Endothelial cell of umbilical vein (primary cell): ENCODE results near the gene SSC5D. TPM values are rescaled to one million over a fixed set of nuclear protein-coding genes. Genes with fewer than 3 reads are reported as not detected.

ENCODE experiments used
- BruUV-seq: library from RNA; stranded (reverse); fragments of 400-500 nt; replicated peaks from 2 replicates; lab custom pipeline; 2021; lab: Mats Ljungman, UMichigan
- CTCF ChIA-PET: fragments of 300-600, 350-600 bp; sonication (Branson Sonifier 250); formaldehyde crosslinking; loops from one replicate; lab custom pipeline; 2021; ENCODE audit warnings: antibody characterized with exemption, inconsistent platforms; lab: Charles Lee
- POLR2A ChIA-PET: fragments of 300-600, 350-600 bp; sonication (Branson Sonifier 250); formaldehyde crosslinking; loops from one replicate; lab custom pipeline; 2021; ENCODE audit warnings: antibody characterized with exemption, inconsistent platforms; lab: Charles Lee
- DNase-seq: peaks from one replicate; pipeline ENCODE4 v3.0.0-alpha.2; 2011; ENCODE audit warnings: low read depth, low spot score
- FAIRE-seq: peaks from 2 replicates; lab custom pipeline; 2011; peaks lifted over from hg19 to GRCh38; lab: Jason Lieb, UNC
- H2AFZ ChIP-seq: 2 replicates; pipeline ENCODE4 v1.6.0; 2012; ENCODE audit warnings: low read depth, low read length, control low read depth, inconsistent platforms
- H3K27ac ChIP-seq: 2 replicates; pipeline ENCODE4 v1.5.1; 2011; ENCODE audit warnings: low read depth, mild to moderate bottlenecking, control low read depth, low read length, moderate library complexity; ENCODE audit not compliant: insufficient read depth
- H3K27me3 ChIP-seq, 2 experiments: 2 replicates each; pipeline versions ENCODE4 v1.6.0 to v1.6.1; 2011; ENCODE audit warnings: low read length in 2 of 2, mixed read lengths in 1 of 2; ENCODE audit not compliant: control insufficient read depth in 2 of 2, insufficient read depth in 2 of 2
- H3K36me3 ChIP-seq, 2 experiments: 2 replicates in 1 of 2; 3 replicates in 1 of 2; pipeline ENCODE4 v1.5.1; 2011; ENCODE audit warnings: low read length in 2 of 2, mild to moderate bottlenecking in 1 of 2, moderate library complexity in 1 of 2; ENCODE audit not compliant: control insufficient read depth in 2 of 2, insufficient read depth in 2 of 2; ENCODE audit errors: extremely low read depth in 1 of 2
- H3K4me1 ChIP-seq: 3 replicates; pipeline ENCODE4 v1.5.1; 2011; ENCODE audit warnings: mild to moderate bottlenecking, low read length; ENCODE audit not compliant: control insufficient read depth, insufficient read depth; ENCODE audit errors: extremely low read depth
- H3K4me2 ChIP-seq: 2 replicates; pipeline ENCODE4 v1.6.1; 2011; ENCODE audit warnings: low read length, control low read depth, mixed read lengths; ENCODE audit not compliant: insufficient read depth
- H3K4me3 ChIP-seq, 3 experiments: fragments of 200-600 bp in 1 of 3; sonication (generic), shearing (Covaris generic) in 1 of 3; replicated peaks in 1 of 3; 2 replicates each; pipeline ENCODE4 v1.5.1; 2011 to 2016; ENCODE audit warnings: control low read depth in 3 of 3, low read length in 3 of 3, mild to moderate bottlenecking in 2 of 3, inconsistent platforms in 1 of 3, low read depth in 1 of 3, moderate library complexity in 1 of 3; ENCODE audit not compliant: insufficient read depth in 1 of 3
- H3K79me2 ChIP-seq: 2 replicates; pipeline ENCODE4 v1.6.0; 2012; ENCODE audit warnings: low read length, inconsistent platforms; ENCODE audit not compliant: control insufficient read depth, insufficient read depth
- H3K9ac ChIP-seq: replicated peaks from 2 replicates; pipeline ENCODE3; 2011; ENCODE audit warnings: low read length, control low read depth; ENCODE audit not compliant: insufficient read depth; ENCODE audit errors: extremely low read depth
- H3K9me1 ChIP-seq: replicated peaks from 3 replicates; pipeline ENCODE4 v1.6.0; 2011; ENCODE audit warnings: mild to moderate bottlenecking, low read length; ENCODE audit not compliant: control insufficient read depth, insufficient read depth; ENCODE audit errors: extremely low read depth
- H3K9me3 ChIP-seq: replicated peaks from 2 replicates; pipeline ENCODE4 v1.5.1; 2012; ENCODE audit warnings: low read length, inconsistent platforms; ENCODE audit not compliant: control insufficient read depth, insufficient read depth
- H4K20me1 ChIP-seq: replicated peaks from 2 replicates; pipeline ENCODE3; 2011; ENCODE audit warnings: mild to moderate bottlenecking, low read length; ENCODE audit not compliant: control insufficient read depth, insufficient read depth; ENCODE audit errors: extremely low read depth
- FOS ChIP-seq: IDR thresholded peaks from 2 replicates; pipeline ENCODE4 v1.6.1; 2011; ENCODE audit warnings: mild to moderate bottlenecking, low read length, moderate library complexity, borderline replicate concordance; ENCODE audit not compliant: insufficient read depth
- GATA2 ChIP-seq: IDR thresholded peaks from 2 replicates; pipeline ENCODE4 v1.7.0; 2011; ENCODE audit warnings: low read depth, mild to moderate bottlenecking, moderate library complexity, mixed read lengths, low read length; ENCODE audit not compliant: insufficient read length, insufficient read depth
- MAX ChIP-seq: IDR thresholded peaks from 2 replicates; pipeline ENCODE4 v1.6.1; 2011; ENCODE audit not compliant: insufficient read depth, insufficient read length
- MYC ChIP-seq: IDR thresholded peaks from one replicate; pipeline ENCODE4 v1.6.1; 2011; ENCODE audit warnings: mild to moderate bottlenecking, low read depth, low read length
- POLR2AphosphoS5 ChIP-seq: IDR thresholded peaks from 2 replicates; pipeline ENCODE4 v1.6.1; 2012; ENCODE audit warnings: low read depth, mild to moderate bottlenecking, control low read depth, low read length, moderate library complexity; ENCODE audit not compliant: insufficient read depth
- dilution Hi-C: fragments of 300-500 bp; cut with MboI; formaldehyde crosslinking; loops from one replicate; pipeline ENCODE4 v1.15.0; 2019; ENCODE audit warnings: low sequenced_read_pairs; ENCODE audit not compliant: extremely low pct_ligation_motif_present
- intact Hi-C: fragments of 100-400 bp; cut with micrococcal nuclease; formaldehyde crosslinking; loops from one replicate; pipeline ENCODE4 v1.10.0; 2022
- polyA plus RNA-seq, 4 experiments: library from polyadenylated mRNA; depleted of rRNA in 3 of 4; stranded (reverse) in 3 of 4; unstranded in 1 of 4; fragments of >200 nt; gene quantifications; 2 replicates each; pipeline versions ENCODE4 v1.2.1 to v1.2.3, GENCODE V29; 2011 to 2012; ENCODE audit warnings: missing spikeins in 1 of 4
- total RNA-seq: library from RNA; stranded (reverse); gene quantifications from 2 replicates; pipeline ENCODE4 v1.2.3, GENCODE V29; 2021
- TF ChIP-seq, protein P1 (sequence below), 2 donors: IDR thresholded peaks; 1 replicate in 1 of 2; 2 replicates in 1 of 2; pipeline ENCODE4 v1.5.1; 2011; ENCODE audit warnings: low read length in 2 of 2, mild to moderate bottlenecking in 2 of 2, moderate library complexity in 2 of 2, control low read depth in 1 of 2, inconsistent platforms in 1 of 2, low read depth in 1 of 2; ENCODE audit not compliant: insufficient read depth in 1 of 2; ENCODE audit errors: extremely low read depth in 1 of 2

SSC5D gene
- total and polyA plus RNA-seq, 2 donors (not counting 3 experiments of a cell fraction or from before 2014, with no cell fraction given), result 0.47 to 1.3 TPM

- FAIRE-seq, result no peak
Measured at GRCh38 chr19:55540619-55541018, 52.4 kb downstream of the SSC5D start.

DNA sequence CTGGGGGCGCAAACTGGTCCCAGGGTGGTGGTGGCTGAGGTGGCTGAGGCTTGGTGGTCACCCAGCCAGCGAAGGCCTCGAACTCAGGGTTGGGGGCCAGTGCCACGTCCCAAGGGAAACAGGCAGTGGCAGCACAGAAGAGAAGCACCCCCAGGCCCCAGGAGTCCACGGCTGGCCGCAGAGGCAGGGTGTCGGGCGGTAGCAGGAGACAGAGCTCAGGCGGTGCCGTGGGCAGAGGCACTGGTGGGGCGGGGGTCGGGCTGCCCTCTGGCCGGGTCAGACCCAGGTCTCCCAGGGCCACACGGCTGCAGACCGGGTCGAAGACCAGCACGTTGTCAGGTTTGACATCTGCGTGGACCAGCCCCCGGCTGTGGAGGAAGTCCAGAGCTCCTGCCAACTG, 52.9 kb downstream of the SSC5D start:
- H3K9ac ChIP-seq, result no peak overlapping the region
- POLR2A ChIA-PET, result no interaction called here
- H3K9me3 ChIP-seq, result no peaks in the 10 kb centered on the region
- no peak overlapping the region for H3K4me2 ChIP-seq
- intact Hi-C loops (no loop called here), dilution Hi-C loops (no loop called here)
- no peaks in the 10 kb centered on the region for H4K20me1 ChIP-seq
- H3K79me2 ChIP-seq, result no peaks in the 10 kb centered on the region
- TF ChIP-seq MAX, result no peak
- TF ChIP-seq MYC, result no peak
- TF ChIP-seq POLR2AphosphoS5, result no peak
- TF ChIP-seq FOS, result no peak
- TF ChIP-seq GATA2, result no peak
- DNase-seq (no peak), FAIRE-seq (no peak)
- no peak overlapping the region for H2AFZ ChIP-seq
- H3K4me3 ChIP-seq, result no peak overlapping the region
- H3K27ac ChIP-seq, result no peak overlapping the region
- no TSS peak for BruUV-seq
- H3K27me3 ChIP-seq, result no peaks in the 10 kb centered on the region
- no peaks in the 10 kb centered on the region for H3K36me3 ChIP-seq
- H3K4me1 ChIP-seq, result no peaks in the 10 kb centered on the region
- no peaks in the 10 kb centered on the region for H3K9me1 ChIP-seq
- CTCF ChIA-PET, result interaction anchor here (0.8 to 1.3 kb wide), 2 partner anchors 12 to 73 kb away, joined by 3 read pairs; no protein-coding TSS in a partner anchor

More at GRCh38 chr19:55540619-55541018, 52.4 kb downstream of the SSC5D start:
- no peak for TF ChIP-seq POLR2AphosphoS5
- TF ChIP-seq, protein P1, sequence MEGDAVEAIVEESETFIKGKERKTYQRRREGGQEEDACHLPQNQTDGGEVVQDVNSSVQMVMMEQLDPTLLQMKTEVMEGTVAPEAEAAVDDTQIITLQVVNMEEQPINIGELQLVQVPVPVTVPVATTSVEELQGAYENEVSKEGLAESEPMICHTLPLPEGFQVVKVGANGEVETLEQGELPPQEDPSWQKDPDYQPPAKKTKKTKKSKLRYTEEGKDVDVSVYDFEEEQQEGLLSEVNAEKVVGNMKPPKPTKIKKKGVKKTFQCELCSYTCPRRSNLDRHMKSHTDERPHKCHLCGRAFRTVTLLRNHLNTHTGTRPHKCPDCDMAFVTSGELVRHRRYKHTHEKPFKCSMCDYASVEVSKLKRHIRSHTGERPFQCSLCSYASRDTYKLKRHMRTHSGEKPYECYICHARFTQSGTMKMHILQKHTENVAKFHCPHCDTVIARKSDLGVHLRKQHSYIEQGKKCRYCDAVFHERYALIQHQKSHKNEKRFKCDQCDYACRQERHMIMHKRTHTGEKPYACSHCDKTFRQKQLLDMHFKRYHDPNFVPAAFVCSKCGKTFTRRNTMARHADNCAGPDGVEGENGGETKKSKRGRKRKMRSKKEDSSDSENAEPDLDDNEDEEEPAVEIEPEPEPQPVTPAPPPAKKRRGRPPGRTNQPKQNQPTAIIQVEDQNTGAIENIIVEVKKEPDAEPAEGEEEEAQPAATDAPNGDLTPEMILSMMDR (IDR thresholded peaks at IDR 0.05; ENCODE audit: extremely low read depth in 1 of 2, insufficient read depth in 1 of 2, low read depth in 1 of 2, low read length in 2 of 2), result no peak
- ChIA-PET POLR2A (no interaction called here), CTCF (interaction anchor here (0.8 kb wide), 1 partner anchor 13 kb away, joined by 3 read pairs; no protein-coding TSS in a partner anchor)
- Histone ChIP-seq H3K9ac (no peak overlapping the region), H2AFZ (no peak overlapping the region), H3K9me3 (no peaks in the 10 kb centered on the region), H3K79me2 (no peaks in the 10 kb centered on the region), H3K27ac (no peak overlapping the region), H3K9me1 (no peaks in the 10 kb centered on the region), H3K4me3 (no peak overlapping the region), H3K4me1 (no peaks in the 10 kb centered on the region), H3K36me3 (no peaks in the 10 kb centered on the region), H4K20me1 (no peaks in the 10 kb centered on the region), H3K4me2 (no peak overlapping the region), H3K27me3 (no peaks in the 10 kb centered on the region)
- no peak for DNase-seq
- intact Hi-C loops, result no loop called here
- dilution Hi-C loops, result no loop called here
- no TSS peak for BruUV-seq
